GM21619 (cell line): ENCODE measurements around the gene SETD1A.
"Not testable (repeated sequence)": the region's sequence is repeated elsewhere in the genome, so short reads cannot be mapped to it uniquely, and the experiment has no call there.

Experiments
- ATAC-seq: cut with Tn5 transposase; IDR thresholded peaks from one replicate; pipeline ENCODE4 v1.9.1; 2021; ENCODE audit not compliant: unreplicated experiment

The SETD1A gene

GRCh38 chr16:30997725-30998711 is 40.5 kb downstream of the SETD1A start:
- ATAC-seq, result no peak

- no peak for ATAC-seq
Observed at GRCh38 chr16:30998852-30999761, 41.6 kb downstream of the SETD1A start.

GRCh38 chr16:31000671-31001382 is 43.3 kb downstream of the SETD1A start:
- no peak for ATAC-seq

- no peak for ATAC-seq
Observed at GRCh38 chr16:31001507-31002249, 44.1 kb downstream of the SETD1A start.

DNA sequence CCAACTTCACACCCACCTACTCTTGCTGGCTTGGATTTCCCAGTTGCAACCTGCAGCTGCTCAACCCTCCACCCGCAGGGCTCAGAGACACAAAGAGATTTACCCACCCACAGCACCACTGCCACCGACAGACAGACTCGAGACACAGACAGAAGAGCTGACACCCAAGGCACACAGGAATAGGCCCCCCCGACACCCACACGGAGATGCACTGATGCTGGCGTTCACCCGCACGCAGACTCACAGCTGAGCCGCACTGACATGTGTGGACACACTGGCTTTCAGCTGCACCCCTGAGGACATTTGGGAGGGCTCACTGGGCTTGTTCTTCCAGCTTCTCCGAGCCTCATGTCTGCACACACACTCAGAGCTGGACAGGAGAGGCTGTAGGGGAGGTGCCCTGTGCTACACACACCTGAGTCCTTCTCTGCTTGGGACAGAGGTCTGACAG is 44.7 kb downstream of the SETD1A start:
- ATAC-seq, result no peak

GRCh38 chr16:31002862-31003341 is 45.3 kb downstream of the SETD1A start:
- ATAC-seq, result no peak

DNA sequence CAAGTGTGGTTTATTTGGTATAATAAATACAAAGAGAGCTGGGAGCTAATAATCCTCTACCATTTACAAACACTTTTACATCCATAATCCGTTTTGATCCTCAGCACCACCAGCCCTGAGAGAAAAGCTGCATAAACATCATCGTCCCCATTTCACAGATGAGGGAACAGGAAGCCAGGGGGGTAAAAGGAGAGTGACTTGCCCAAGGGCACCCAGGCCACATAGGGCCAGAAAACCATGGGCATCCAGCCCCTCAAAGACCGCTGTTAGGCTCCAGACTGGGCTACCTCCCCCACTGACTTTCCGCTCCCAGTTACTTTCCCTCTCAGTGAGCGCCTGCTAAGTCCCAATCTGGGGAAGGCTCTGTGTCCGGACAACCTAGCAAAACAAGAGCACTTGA is 46.2 kb downstream of the SETD1A start:
- no peak for ATAC-seq

- ATAC-seq, result no peak
Observed at GRCh38 chr16:31004658-31005057, 47.1 kb downstream of the SETD1A start.

- ATAC-seq, result no peak
Observed at GRCh38 chr16:31005350-31006085, 48.0 kb downstream of the SETD1A start.

DNA sequence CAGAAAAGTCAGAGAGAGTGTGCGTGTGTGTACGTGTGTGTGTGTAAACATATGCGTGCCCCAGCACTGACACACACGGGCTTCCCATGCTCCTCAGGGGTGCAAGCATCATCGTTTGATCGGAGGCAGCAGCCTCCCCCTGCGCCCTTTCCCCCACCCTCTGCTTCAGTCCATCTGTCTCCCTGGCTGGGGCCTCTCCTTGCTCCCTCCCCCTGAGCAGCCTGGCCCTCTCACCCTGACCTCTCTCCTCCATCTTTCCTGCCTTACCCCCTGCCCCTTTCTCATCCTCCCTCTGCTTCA is 48.5 kb downstream of the SETD1A start:
- no peak for ATAC-seq

- ATAC-seq, result no peak
Observed at GRCh38 chr16:31006589-31006988, 49.0 kb downstream of the SETD1A start.

DNA sequence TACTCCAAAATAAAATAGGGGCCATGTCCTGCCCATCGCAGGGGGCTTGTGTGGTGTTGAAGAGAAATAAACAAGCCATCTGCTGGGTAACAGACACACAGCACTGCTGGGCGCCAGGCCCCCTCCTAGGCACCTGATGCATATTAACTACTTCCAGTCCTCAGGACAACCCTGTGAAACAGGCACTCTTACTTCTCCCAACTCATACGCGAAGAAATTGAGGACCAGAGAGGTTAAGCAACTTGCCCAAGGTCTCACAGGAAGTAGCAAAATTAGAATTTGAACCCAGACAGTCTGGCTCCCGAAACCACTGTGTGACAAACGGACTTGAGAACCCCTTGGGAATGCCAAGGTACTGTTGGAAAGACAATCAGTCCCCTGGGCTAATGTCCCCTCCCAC is 50.1 kb downstream of the SETD1A start:
- ATAC-seq, result no peak

DNA sequence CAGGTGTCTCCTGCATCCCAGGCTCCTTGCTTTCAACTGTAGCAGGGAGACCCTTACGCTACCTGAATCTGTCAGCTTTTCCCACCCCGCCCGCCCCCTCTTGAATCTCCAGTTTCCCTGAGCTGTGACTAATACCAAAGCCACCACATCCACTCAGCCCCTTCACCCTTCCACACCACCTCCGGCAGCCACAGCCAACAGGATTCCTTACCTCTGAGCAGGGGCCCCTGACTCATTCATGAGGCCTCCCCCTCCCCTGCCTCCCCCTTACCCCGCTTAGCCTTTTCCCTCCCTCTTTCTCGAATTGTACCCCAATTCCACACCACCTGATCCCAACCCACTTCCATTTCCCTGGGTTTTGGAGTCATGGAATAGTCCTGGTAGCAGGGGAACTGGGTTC is 50.6 kb downstream of the SETD1A start:
- ATAC-seq, result no peak

DNA sequence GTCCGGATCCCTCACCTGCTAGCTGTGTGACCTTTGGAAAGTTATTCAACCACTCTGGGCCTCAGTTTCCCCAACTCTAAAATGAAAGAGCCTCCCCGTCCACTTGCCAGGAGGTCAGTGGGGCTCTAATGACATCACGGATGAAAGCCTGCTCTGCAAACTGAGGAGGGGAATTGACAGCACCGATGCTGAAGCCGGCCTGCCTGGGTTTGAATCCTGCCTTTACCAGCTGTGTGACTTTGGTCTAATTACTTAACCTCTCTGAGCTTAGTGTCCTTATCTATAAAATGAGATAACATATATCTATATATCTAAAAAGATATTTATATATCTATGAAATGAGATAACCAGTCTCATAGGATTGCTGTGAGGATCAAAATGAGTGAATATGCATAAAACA is 51.0 kb downstream of the SETD1A start:
- no peak for ATAC-seq

GRCh38 chr16:31009120-31009519 is 51.6 kb downstream of the SETD1A start:
- no peak for ATAC-seq

DNA sequence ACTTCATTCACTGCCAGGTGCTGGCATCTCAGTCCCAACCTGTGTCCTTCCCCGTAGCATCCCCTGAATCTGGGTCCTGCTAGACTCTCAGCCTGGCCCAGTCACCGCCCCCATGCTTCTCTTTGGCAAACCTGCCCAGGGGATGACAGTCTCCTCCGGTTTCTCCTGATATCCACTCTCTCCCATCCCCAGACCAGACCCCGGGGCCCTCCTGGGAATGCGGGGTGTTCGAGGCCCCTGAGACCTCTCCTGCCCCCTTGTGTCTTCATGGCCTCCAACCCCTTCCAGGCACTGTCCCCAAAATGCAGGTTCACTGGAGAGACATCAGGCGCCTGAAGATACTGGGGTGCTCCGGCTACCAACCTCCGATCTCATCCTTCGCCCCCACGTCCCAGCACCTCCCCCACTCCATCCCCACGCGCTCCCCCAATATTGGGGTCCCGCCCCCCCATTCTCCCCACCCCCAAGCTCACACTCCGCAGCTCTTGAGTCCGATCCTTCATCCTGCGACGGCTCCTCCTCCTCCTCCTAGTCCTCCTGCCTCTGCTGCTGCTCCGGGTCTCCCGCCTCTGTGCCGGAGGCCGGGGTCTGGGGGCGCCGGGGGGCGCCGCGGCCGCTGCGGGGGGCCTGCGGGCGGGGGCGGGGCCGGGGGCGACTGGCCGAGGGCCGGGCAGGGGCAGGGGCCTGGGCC is 52.5 kb downstream of the SETD1A start:
- no peak for ATAC-seq

- ATAC-seq, result no peak
Observed at GRCh38 chr16:31010585-31011325, 53.2 kb downstream of the SETD1A start, which contains the start of gene STX1B. Gene STX1B, minus strand, starts transcription at chr16:31010638. Its CDS starts 242 bp downstream, at chr16:31010396.

DNA sequence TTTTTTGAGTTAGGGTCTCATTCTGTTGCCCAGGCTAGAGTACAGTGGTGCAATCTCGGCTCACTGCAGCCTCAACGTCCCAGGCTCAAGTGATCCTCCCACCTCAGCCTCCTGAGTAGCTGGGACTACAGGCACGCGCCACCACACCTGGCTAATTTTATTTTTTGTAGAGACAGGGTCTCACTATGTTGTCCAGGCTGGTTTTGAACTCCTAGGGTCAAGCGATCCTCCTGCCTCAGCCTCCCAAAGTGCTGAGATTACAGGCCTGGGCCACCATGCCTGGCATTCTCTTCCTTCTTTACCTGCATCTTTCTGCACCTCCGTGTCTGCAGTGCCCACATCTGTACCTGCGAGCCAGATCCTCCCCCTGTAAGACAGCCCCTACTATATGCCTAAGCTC is 54.3 kb downstream of the SETD1A start:
- not testable (repeated sequence) for ATAC-seq
